ENCODE results near the gene MKLN1.

MKLN1 gene

DNA sequence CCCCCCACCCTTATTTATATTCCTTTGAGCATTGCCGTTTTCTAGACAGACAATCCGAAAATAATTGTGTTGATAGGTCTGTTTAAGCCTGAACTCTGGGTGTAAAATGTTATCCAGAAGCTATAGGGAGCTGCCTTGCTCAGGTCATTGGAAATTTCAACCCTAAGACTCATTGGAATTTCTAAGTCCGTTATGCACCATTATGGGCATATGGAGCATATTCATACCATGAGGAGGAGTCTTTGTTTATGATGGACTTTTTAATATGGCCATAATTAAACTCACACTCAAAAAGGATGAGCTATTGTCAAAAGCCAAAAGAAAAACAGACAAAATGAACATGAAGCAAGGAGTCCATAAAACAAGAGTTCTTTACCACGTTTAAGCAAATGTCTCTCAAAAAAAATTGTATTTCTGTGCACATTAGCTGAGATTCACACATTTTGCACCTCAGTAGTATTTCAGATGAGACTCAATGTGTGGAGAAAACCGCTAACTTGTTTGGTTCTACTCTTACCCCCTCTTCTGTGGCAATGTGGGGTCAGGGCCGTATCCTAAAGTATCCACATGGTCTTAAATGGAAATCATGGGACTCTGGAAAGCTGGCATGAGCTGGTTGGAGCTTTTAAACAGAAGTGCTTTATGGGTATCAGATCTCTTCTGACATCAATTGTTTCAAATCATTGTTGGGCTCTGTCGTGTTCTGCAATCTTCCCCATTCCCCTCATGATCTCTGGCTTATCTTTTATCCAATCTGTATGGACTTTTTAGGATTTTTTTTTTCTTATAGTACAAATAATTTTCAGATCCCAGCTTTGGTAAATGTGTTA is 168.2 kb downstream of the MKLN1 start:
- TF ChIP-seq, protein P1, sequence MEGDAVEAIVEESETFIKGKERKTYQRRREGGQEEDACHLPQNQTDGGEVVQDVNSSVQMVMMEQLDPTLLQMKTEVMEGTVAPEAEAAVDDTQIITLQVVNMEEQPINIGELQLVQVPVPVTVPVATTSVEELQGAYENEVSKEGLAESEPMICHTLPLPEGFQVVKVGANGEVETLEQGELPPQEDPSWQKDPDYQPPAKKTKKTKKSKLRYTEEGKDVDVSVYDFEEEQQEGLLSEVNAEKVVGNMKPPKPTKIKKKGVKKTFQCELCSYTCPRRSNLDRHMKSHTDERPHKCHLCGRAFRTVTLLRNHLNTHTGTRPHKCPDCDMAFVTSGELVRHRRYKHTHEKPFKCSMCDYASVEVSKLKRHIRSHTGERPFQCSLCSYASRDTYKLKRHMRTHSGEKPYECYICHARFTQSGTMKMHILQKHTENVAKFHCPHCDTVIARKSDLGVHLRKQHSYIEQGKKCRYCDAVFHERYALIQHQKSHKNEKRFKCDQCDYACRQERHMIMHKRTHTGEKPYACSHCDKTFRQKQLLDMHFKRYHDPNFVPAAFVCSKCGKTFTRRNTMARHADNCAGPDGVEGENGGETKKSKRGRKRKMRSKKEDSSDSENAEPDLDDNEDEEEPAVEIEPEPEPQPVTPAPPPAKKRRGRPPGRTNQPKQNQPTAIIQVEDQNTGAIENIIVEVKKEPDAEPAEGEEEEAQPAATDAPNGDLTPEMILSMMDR (IDR thresholded peaks at IDR 0.05; ENCODE audit: unreplicated experiment in 3 of 3), result no peak
- no peaks in the 10 kb centered on the region for H3K9me3 Mint-ChIP-seq
- peaks cover 29% of the 10 kb centered on the region for H3K36me3 Mint-ChIP-seq (ENCODE audit: low read depth)
- no peak overlapping the region for H3K4me3 Mint-ChIP-seq
- H3K27ac Mint-ChIP-seq, result peak overlapping the region in 2 of 3 experiments; percentile 24 to 39
- peaks cover 30% of the 10 kb centered on the region for H3K4me1 Mint-ChIP-seq
- no peaks in the 10 kb centered on the region for H3K27me3 Mint-ChIP-seq (ENCODE audit: low read depth)

- H3K36me3 Mint-ChIP-seq (ENCODE audit: low read depth), result peaks cover 29% of the 10 kb centered on the region
- no peaks in the 10 kb centered on the region for H3K9me3 Mint-ChIP-seq
- no peak overlapping the region for H3K4me3 Mint-ChIP-seq
- H3K27me3 Mint-ChIP-seq (ENCODE audit: low read depth), result no peaks in the 10 kb centered on the region
- H3K27ac Mint-ChIP-seq, result peak overlapping the region in 2 of 3 experiments; percentile 24 to 39
- TF ChIP-seq, protein P1 (IDR thresholded peaks at IDR 0.05; ENCODE audit: unreplicated experiment in 3 of 3), result no peak
- peaks cover 45% of the 10 kb centered on the region for H3K4me1 Mint-ChIP-seq
Observed at GRCh38 chr7:131497454-131497853, 169.8 kb downstream of the MKLN1 start.

DNA sequence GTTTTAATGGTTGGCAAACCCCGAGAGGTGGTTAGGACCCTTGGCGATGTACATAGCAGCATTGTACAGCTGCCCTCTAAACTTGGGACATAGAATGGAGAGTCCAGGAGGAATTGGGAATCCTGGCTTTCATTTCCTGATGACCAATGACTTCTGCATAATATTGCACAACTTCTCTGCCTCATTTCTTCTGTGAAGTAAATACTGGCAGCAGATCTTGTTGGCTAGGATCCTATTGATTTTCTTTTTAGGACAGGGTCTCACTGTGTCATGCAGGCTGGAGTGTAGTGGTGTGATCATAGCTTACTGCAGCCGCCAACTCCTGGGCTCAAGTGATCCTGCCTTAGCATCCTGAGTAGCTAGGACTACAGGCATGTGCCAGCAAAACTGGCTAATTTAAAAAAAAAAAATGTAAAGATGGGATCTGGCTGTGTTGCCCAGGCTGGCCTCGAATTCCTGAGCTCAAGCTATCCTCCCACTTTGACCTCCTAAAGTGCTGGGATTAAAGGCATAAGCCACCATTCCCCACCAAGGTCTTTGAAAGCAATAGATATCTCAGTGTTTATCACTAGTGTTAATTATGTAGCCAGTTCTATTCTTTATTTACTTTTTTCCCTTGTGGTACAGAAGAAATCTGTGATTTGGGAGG is 170.7 kb downstream of the MKLN1 start:
- Mint-ChIP-seq H3K9me3 (no peaks in the 10 kb centered on the region), H3K4me1 (peaks cover 51% of the 10 kb centered on the region), H3K36me3 (ENCODE audit: low read depth) (peaks cover 29% of the 10 kb centered on the region), H3K27me3 (ENCODE audit: low read depth) (peaks cover 3% of the 10 kb centered on the region), H3K4me3 (no peak overlapping the region), H3K27ac (peak overlapping the region; percentile 24 to 46 (median 39))
- TF ChIP-seq, protein P1 (IDR thresholded peaks at IDR 0.05; ENCODE audit: unreplicated experiment in 3 of 3), result no peak

GRCh38 chr7:131499801-131500200 is 172.1 kb downstream of the MKLN1 start:
- Mint-ChIP-seq H3K36me3 (ENCODE audit: low read depth) (peaks cover 29% of the 10 kb centered on the region), H3K27me3 (ENCODE audit: low read depth) (peaks cover 3% of the 10 kb centered on the region), H3K27ac (peak overlapping the region in 1 of 3 experiments; percentile 18), H3K4me1 (peaks cover 45% of the 10 kb centered on the region), H3K9me3 (no peaks in the 10 kb centered on the region), H3K4me3 (no peak overlapping the region)
- TF ChIP-seq, protein P1 (IDR thresholded peaks at IDR 0.05; ENCODE audit: unreplicated experiment in 3 of 3), result no peak

DNA sequence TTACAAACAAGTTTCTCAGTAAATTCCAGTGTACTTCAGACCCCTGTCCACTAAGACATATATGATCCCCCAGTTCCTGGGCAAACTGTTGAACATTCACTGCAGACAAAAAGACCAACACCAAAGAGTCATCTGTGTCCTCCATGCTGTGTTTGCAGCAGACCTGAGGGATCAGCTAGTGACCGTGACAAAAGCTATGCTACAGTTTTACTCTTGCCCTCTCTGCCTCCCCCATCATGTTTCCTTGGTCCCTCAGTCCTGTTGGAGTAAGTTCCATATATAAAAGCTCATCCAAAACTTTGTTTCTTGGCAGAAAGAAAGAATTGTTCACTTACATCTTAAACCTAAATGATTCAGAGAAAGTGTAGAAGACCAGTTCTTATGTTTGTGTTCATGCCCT is 172.7 kb downstream of the MKLN1 start:
- Mint-ChIP-seq H3K4me3 (no peak overlapping the region), H3K27me3 (ENCODE audit: low read depth) (peaks cover 3% of the 10 kb centered on the region), H3K4me1 (peaks cover 42% of the 10 kb centered on the region), H3K36me3 (ENCODE audit: low read depth) (peaks cover 29% of the 10 kb centered on the region), H3K9me3 (no peaks in the 10 kb centered on the region), H3K27ac (peak overlapping the region; percentile 2 to 44 (median 42))
- TF ChIP-seq, protein P1 (IDR thresholded peaks at IDR 0.05; ENCODE audit: unreplicated experiment in 3 of 3), result no peak
